SK-N-SH treated with all-trans-retinoic acid at 6 μM for 48 hours (cell line): ENCODE measurements around the gene MTERF1.

Source experiments
- ATAC-seq: fragments of 200-7000 bp; cut with Tn5 transposase; 3 replicates; pipeline ENCODE4 v1.9.1; 2020; ENCODE audit warnings: mild to moderate bottlenecking, moderate library complexity
- ARNTL ChIP-seq: fragments of 450-650 bp; formaldehyde crosslinking; IDR thresholded peaks from 2 replicates; pipeline ENCODE4 v1.5.0; 2020; ENCODE audit warnings: low read depth, mild to moderate bottlenecking, moderate library complexity, borderline replicate concordance
- BACH2 ChIP-seq: fragments of 250-450 bp; sonication (Bioruptor Pico); IDR thresholded peaks from 2 replicates; pipeline ENCODE4 v1.9.0; 2021; ENCODE audit warnings: mild to moderate bottlenecking, borderline replicate concordance
- CREB5 ChIP-seq: fragments of 250-450 bp; sonication (Bioruptor Pico); IDR thresholded peaks from 2 replicates; pipeline ENCODE4 v1.5.1; 2020; ENCODE audit warnings: low read depth, mild to moderate bottlenecking, moderate library complexity
- CSRNP3 ChIP-seq: fragments of 250-450 bp; sonication (Bioruptor Pico); IDR thresholded peaks from 2 replicates; pipeline ENCODE4 v1.5.1; 2021; ENCODE audit warnings: mild to moderate bottlenecking, moderate library complexity
- ESRRG ChIP-seq: fragments of 250-450 bp; sonication (Bioruptor Pico); IDR thresholded peaks from 2 replicates; pipeline ENCODE4 v1.6.1; 2021; ENCODE audit warnings: mild to moderate bottlenecking
- GLIS3 ChIP-seq: fragments of 250-450 bp; sonication (Bioruptor Pico); IDR thresholded peaks from 2 replicates; pipeline ENCODE4 v1.5.0; 2020; ENCODE audit warnings: mild to moderate bottlenecking, moderate library complexity
- ISL1 ChIP-seq: fragments of 250-450 bp; sonication (Bioruptor Pico); IDR thresholded peaks from 2 replicates; pipeline ENCODE4 v2.1.2; 2022; ENCODE audit warnings: mild to moderate bottlenecking, moderate library complexity
- PATZ1 ChIP-seq: fragments of 250-450 bp; sonication (Bioruptor Pico); IDR thresholded peaks from 2 replicates; pipeline ENCODE4 v1.8.0; 2020; ENCODE audit warnings: mild to moderate bottlenecking, moderate library complexity, borderline replicate concordance
- POU6F1 ChIP-seq: fragments of 250-450 bp; sonication (Bioruptor Pico); IDR thresholded peaks from 2 replicates; pipeline ENCODE4 v1.8.0; 2021; ENCODE audit warnings: low read depth, mild to moderate bottlenecking, moderate library complexity, borderline replicate concordance
- PPARA ChIP-seq: fragments of 250-450 bp; sonication (Bioruptor Pico); IDR thresholded peaks from 2 replicates; pipeline ENCODE4 v1.5.0; 2020; ENCODE audit warnings: mild to moderate bottlenecking, borderline replicate concordance
- SNAI2 ChIP-seq: fragments of 250-450 bp; sonication (Bioruptor Pico); IDR thresholded peaks from 2 replicates; pipeline ENCODE4 v1.5.0; 2020; ENCODE audit warnings: mild to moderate bottlenecking, moderate library complexity
- TCF4 ChIP-seq: fragments of 250-450 bp; sonication (Bioruptor Pico); IDR thresholded peaks from 2 replicates; pipeline ENCODE4 v1.8.0; 2021; ENCODE audit warnings: mild to moderate bottlenecking, moderate library complexity, borderline replicate concordance
- TOX ChIP-seq: fragments of 250-450 bp; sonication (Bioruptor Pico); IDR thresholded peaks from 2 replicates; pipeline ENCODE4 v1.8.0; 2021; ENCODE audit warnings: mild to moderate bottlenecking, moderate library complexity, borderline replicate concordance
- TSHZ2 ChIP-seq: fragments of 250-450 bp; sonication (Bioruptor Pico); IDR thresholded peaks from 2 replicates; pipeline ENCODE4 v1.5.0; 2020; ENCODE audit warnings: mild to moderate bottlenecking, moderate library complexity
- ZC3H10 ChIP-seq: fragments of 250-450 bp; sonication (Bioruptor Pico); IDR thresholded peaks from 2 replicates; pipeline ENCODE4 v1.5.1; 2021; ENCODE audit warnings: mild to moderate bottlenecking, moderate library complexity
- ZFP3 ChIP-seq: fragments of 250-450 bp; sonication (Bioruptor Pico); IDR thresholded peaks from 2 replicates; pipeline ENCODE4 v1.5.0; 2020; ENCODE audit warnings: mild to moderate bottlenecking, moderate library complexity
- ZFP30 ChIP-seq: fragments of 450-650 bp; formaldehyde crosslinking; IDR thresholded peaks from 2 replicates; pipeline ENCODE4 v1.5.0; 2022; ENCODE audit warnings: mild to moderate bottlenecking, moderate library complexity
- ZNF565 ChIP-seq: fragments of 450-650 bp; formaldehyde crosslinking; conservative IDR thresholded peaks from 2 replicates; pipeline ENCODE4 v1.5.0; 2020; ENCODE audit warnings: low read depth, mild to moderate bottlenecking, moderate library complexity
- ZNF8 ChIP-seq: fragments of 450-650 bp; formaldehyde crosslinking; IDR thresholded peaks from 2 replicates; pipeline ENCODE4 v1.5.0; 2020; ENCODE audit warnings: mild to moderate bottlenecking, moderate library complexity

MTERF1 gene

GRCh38 chr7:91922857-91923256 is 42.4 kb upstream of the MTERF1 start:
- ATAC-seq: no peak

GRCh38 chr7:91918356-91918755 is 37.9 kb upstream of the MTERF1 start:
- TF ChIP-seq PATZ1 (CRISPR knock-in tag): no peak
- no peak for TF ChIP-seq TSHZ2 (CRISPR knock-in tag)
- TF ChIP-seq, all 23 proteins: peak for 0
- no peak for ATAC-seq

More at GRCh38 chr7:91922857-91923256, 42.4 kb upstream of the MTERF1 start:
- TF ChIP-seq ZC3H10 (CRISPR knock-in tag) (no peak), ARNTL (CRISPR knock-in tag) (no peak), TOX (CRISPR knock-in tag) (no peak), CSRNP3 (CRISPR knock-in tag) (no peak), SNAI2 (no peak), TCF4 (CRISPR knock-in tag) (no peak), CREB5 (CRISPR knock-in tag) (no peak), ZFP3 (CRISPR knock-in tag) (no peak), TSHZ2 (CRISPR knock-in tag) (no peak), POU6F1 (CRISPR knock-in tag) (no peak), ISL1 (CRISPR knock-in tag) (no peak), GLIS3 (no peak), ZFP30 (CRISPR knock-in tag) (no peak), PPARA (no peak), ZNF565 (CRISPR knock-in tag) (no peak), BACH2 (CRISPR knock-in tag) (no peak), ZNF8 (CRISPR knock-in tag) (no peak), ESRRG (CRISPR knock-in tag) (no peak)
